Activated T-helper 9 cell treated with anti-CD3 and anti-CD28 coated beads, Interleukin-2, amount 50 U/mL, for 16 hours (primary cell): Measurements from ENCODE around the gene GTPBP2.

Experiments used
- DNase-seq: peaks from one replicate; pipeline ENCODE4 v3.0.0-alpha.2; 2020; ENCODE audit warnings: low read depth

Gene GTPBP2

DNA sequence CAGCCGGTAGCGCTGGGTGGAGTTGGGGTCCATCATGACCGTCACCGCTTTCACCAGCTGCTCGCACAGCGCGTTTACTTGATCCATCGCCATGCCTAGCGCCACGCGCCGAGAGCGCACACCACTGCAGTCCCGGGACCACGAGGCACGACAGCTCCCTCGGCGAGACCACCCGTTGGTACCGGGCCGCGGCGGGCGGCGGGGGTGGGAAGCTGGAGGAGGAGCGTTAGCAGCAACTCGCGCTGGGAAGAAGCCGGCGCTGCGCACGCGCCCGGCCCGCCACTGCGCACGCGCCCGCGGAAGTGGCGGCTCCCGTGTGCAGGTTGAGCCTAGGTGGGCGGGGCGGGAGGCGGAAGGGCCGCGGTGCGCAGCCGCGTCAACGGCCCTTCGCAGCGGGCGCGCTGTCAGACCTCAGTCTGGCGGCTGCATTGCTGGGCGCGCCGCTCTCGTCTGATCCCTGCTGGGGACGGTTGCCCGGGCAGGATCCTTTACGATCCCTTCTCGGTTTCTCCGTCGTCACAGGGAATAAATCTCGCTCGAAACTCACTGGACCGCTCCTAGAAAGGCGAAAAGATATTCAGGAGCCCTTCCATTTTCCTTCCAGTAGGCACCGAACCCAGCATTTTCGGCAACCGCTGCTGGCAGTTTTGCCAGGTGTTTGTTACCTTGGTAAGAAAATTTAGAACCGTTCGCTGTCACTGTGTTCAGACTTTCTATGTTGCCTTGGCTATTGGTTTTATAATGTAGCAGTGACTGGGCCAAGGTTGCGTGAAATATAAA is 53.1 kb downstream of the GTPBP2 start, which contains the start of the genes POLH and XPO5:
TSS of gene POLH (plus strand) at position 414 of the 780 bp plus-strand sequence. CDS start 6,135 bp downstream, outside the sequence.
TSS of gene XPO5 (minus strand) at position 267 of the 780 bp plus-strand sequence. CDS start at position 93, 174 bp downstream.
- peak; percentile 91 for DNase-seq

DNA sequence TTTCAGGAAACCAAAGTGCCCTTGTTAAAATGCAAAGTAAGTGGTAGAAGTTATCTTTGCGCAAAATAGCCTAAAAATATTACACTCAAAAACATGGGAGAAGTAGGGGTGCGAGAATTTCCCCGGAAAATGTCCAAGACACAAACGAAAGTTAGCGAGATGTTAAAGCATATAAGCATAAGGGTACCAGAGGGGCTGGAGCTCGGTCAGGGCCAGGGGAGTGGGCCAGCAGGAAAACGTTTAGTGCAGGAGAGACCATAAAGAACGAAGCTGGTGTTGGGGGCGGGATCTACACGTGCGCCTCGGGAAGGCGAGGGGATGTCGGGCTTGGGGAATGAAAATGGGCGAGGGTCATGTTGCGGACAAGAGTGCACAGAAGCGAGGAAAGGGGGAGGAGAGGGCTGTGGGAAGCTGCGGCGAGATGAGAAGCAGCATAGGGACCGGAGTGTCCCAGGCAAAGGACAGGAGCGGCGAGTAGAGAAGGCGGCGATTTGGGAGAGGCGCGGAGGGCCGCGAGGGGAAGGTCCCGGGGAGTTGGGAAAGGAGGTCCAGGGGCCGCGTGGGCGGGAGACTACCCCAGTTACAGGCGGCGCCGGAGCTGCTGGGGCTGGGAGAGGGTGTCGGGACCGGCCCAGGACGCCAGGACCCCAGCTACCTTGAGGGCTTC is 53.8 kb downstream of the GTPBP2 start:
- peak; percentile 36 for DNase-seq

DNA sequence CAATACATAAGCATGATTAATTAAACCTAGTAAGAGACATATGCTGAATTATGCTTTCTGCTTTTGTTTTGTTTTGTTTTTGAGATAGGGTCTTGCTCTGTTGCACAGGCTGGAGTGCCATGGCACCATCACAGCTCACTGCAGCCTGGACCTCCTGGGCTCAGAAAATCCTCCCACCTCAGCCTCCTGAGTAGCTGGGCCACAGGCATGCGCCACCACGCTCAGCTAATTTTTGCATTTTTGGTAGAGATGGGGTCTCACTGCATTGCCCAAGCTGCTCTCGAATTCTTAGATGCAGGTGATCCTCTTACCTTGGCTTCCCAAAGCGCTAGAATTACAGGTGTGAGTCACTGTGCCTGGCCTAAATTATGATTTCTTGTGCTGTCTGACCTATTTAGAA is 57.0 kb downstream of the GTPBP2 start:
- no peak for DNase-seq

DNA sequence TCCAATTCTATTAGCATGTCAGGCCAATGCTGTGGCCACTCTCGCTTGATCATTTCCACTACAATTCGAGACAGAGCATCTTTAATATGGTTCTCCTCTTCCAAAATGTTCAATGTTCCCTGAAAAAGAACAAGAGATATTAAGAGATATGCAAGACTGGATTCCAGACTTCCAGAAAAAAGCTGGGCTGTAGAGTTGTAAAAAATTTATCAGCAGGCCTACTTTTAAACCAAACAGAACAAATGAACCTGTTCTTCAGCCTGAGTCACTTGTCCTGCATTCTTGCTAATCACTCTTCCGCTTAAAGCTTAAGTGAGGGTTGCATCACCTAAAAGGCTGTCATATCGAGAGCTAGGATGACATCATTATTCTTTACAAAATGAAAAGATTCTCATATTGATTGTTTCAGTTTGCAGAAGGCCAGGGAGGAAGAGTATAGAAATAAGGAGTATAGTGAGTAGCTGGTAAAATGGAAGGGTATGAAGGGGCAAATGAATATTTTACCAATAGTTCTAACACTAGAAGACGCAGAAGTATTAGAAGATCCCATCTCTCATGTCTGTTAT is 58.1 kb downstream of the GTPBP2 start:
- no peak for DNase-seq
